K562 (cell line): ENCODE measurements around the gene PPP1R3E.

Experiments
- CTCF ChIP-seq, 3 experiments: IDR thresholded peaks in 2 of 3; conservative IDR thresholded peaks in 1 of 3; 2 replicates each; pipeline ENCODE4 v1.5.1; 2011 to 2012; ENCODE audit warnings: low read length in 3 of 3, mild to moderate bottlenecking in 3 of 3, control low read depth in 2 of 3, improper control_type of control experiment in 1 of 3, inconsistent platforms in 1 of 3, low read depth in 1 of 3, mixed read lengths in 1 of 3, moderate library complexity in 1 of 3; ENCODE audit not compliant: insufficient read depth in 2 of 3
- EP300 ChIP-seq: IDR thresholded peaks from 2 replicates; pipeline ENCODE4 v1.6.1; 2012; ENCODE audit warnings: low read length, improper control_type of control experiment
- FOXJ2 ChIP-seq: fragments of 200-800 bp; sonication (Bioruptor generic); IDR thresholded peaks from 2 replicates; pipeline ENCODE4 v1.6.1; 2016; ENCODE audit warnings: missing genetic modification characterization, missing compliant biosample characterization
- GABPA ChIP-seq: fragments of 200-800 bp; sonication (Bioruptor generic); conservative IDR thresholded peaks from 2 replicates; pipeline ENCODE4 v1.6.1; 2016; ENCODE audit warnings: low read depth, missing genetic modification characterization, missing compliant biosample characterization
- JUND ChIP-seq, 2 experiments: IDR thresholded peaks; 2 replicates in 1 of 2; 3 replicates in 1 of 2; pipeline ENCODE4 v1.6.1; 2011; ENCODE audit warnings: borderline replicate concordance in 2 of 2, low read depth in 2 of 2, low read length in 2 of 2, improper control_type of control experiment in 1 of 2, missing biosample characterization in 1 of 2, missing genetic modification characterization in 1 of 2, missing genetic modification reagents in 1 of 2
- KDM4B ChIP-seq, 2 experiments: fragments of 450-650 bp in 1 of 2; sonication (generic) in 1 of 2; IDR thresholded peaks; 2 replicates each; pipeline ENCODE4 v1.6.1; 2016 to 2017; ENCODE audit warnings: borderline replicate concordance in 2 of 2, antibody characterized with exemption in 1 of 2, low read depth in 1 of 2, mild to moderate bottlenecking in 1 of 2
- NFE2L1 ChIP-seq: fragments of 450-650 bp; IDR thresholded peaks from 2 replicates; pipeline ENCODE4 v1.6.1; 2016; ENCODE audit warnings: missing genetic modification characterization, low read depth, mild to moderate bottlenecking, missing compliant biosample characterization, moderate library complexity, borderline replicate concordance
- PREB ChIP-seq: sonication (generic); formaldehyde crosslinking; IDR thresholded peaks from 2 replicates; pipeline ENCODE4 v1.8.1; 2023; ENCODE audit warnings: mild to moderate bottlenecking, missing genetic modification reagents
- ZNF217 ChIP-seq: sonication (generic); formaldehyde crosslinking; IDR thresholded peaks from 2 replicates; pipeline ENCODE4 v1.8.0; 2022; ENCODE audit warnings: mild to moderate bottlenecking, missing genetic modification reagents
- ZNF592 ChIP-seq: fragments of 450-650 bp; IDR thresholded peaks from 2 replicates; pipeline ENCODE4 v1.6.1; 2017; ENCODE audit warnings: antibody characterized with exemption, mild to moderate bottlenecking
- ZNF707 ChIP-seq: fragments of 250-450 bp; sonication (Bioruptor Pico); conservative IDR thresholded peaks from 2 replicates; pipeline ENCODE4 v1.8.0; 2022; ENCODE audit warnings: inconsistent platforms, mild to moderate bottlenecking, moderate library complexity

GRCh38 chr14:23284654-23285529 lies 17.8 kb downstream of the PPP1R3E start:
- TF ChIP-seq PREB (CRISPR knock-in tag): no peak
- no peak for TF ChIP-seq GABPA (tag)
- TF ChIP-seq ZNF217 (CRISPR knock-in tag): no peak
- TF ChIP-seq NFE2L1 (tag): no peak
- no peak for TF ChIP-seq FOXJ2 (tag)
- no peak for TF ChIP-seq EP300
- TF ChIP-seq ZNF592: no peak
- no peak for TF ChIP-seq ZNF707 (CRISPR knock-in tag)
- no peak for TF ChIP-seq KDM4B (IDR thresholded peaks at IDR 0.05; ENCODE audit: borderline replicate concordance in 2 of 2, low read depth in 1 of 2)
- no peak for TF ChIP-seq JUND (IDR thresholded peaks at IDR 0.05; ENCODE audit: borderline replicate concordance, low read depth, low read length)
- TF ChIP-seq JUND (tag; IDR thresholded peaks at IDR 0.05; ENCODE audit: borderline replicate concordance, low read depth, low read length): no peak
- no peak for TF ChIP-seq CTCF (IDR thresholded peaks at IDR 0.05 in 2 of 3, conservative IDR thresholded peaks at IDR 0.05 in 1 of 3; ENCODE audit: insufficient read depth in 2 of 3, low read depth in 1 of 3, low read length in 3 of 3)
